Measurements from ENCODE around the gene OGT. TPM values are rescaled to one million over a fixed set of nuclear protein-coding genes. Genes with fewer than 3 reads are reported as not detected.

The OGT gene
- total and polyA plus RNA-seq, 2 donors (not counting 1 experiment from before 2014, with no cell fraction given), result 106 to 115 TPM

GRCh38 chrX:71573590-71573989 lies 40.7 kb downstream of the OGT start:
- DNase-seq (ENCODE audit: low read depth in 2 of 2), result no peak
- Histone ChIP-seq H3K27ac (ENCODE audit: insufficient read depth, low read length) (no peak overlapping the region), H4K20me1 (ENCODE audit: control insufficient read depth, extremely low read depth, insufficient read depth, low read length) (no peaks in the 10 kb centered on the region), H3K4me1 (ENCODE audit: control insufficient read depth, extremely low read depth, insufficient read depth, low read length) (no peaks in the 10 kb centered on the region), H3K36me3 (ENCODE audit: control insufficient read depth, insufficient read depth, low read length) (peaks cover 1% of the 10 kb centered on the region), H3K9ac (ENCODE audit: insufficient read depth, low read length) (no peak overlapping the region), H3K27me3 (ENCODE audit: control insufficient read depth, insufficient read depth, low read length) (no peaks in the 10 kb centered on the region), H3K4me2 (ENCODE audit: extremely low read depth, insufficient read depth, low read length) (no peak overlapping the region), H3K9me3 (ENCODE audit: control insufficient read depth, insufficient read depth, low read depth, low read length) (no peaks in the 10 kb centered on the region), H2AFZ (ENCODE audit: low read length) (no peak overlapping the region), H3K79me2 (ENCODE audit: control insufficient read depth, insufficient read depth, low read length) (no peaks in the 10 kb centered on the region), H3K4me3 (replicated peaks in 1 of 4; ENCODE audit: control extremely low read depth in 1 of 4, insufficient read depth in 1 of 4, low read depth in 3 of 4, low read length in 4 of 4) (no peak overlapping the region)
- TF ChIP-seq, protein P1, sequence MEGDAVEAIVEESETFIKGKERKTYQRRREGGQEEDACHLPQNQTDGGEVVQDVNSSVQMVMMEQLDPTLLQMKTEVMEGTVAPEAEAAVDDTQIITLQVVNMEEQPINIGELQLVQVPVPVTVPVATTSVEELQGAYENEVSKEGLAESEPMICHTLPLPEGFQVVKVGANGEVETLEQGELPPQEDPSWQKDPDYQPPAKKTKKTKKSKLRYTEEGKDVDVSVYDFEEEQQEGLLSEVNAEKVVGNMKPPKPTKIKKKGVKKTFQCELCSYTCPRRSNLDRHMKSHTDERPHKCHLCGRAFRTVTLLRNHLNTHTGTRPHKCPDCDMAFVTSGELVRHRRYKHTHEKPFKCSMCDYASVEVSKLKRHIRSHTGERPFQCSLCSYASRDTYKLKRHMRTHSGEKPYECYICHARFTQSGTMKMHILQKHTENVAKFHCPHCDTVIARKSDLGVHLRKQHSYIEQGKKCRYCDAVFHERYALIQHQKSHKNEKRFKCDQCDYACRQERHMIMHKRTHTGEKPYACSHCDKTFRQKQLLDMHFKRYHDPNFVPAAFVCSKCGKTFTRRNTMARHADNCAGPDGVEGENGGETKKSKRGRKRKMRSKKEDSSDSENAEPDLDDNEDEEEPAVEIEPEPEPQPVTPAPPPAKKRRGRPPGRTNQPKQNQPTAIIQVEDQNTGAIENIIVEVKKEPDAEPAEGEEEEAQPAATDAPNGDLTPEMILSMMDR (conservative IDR thresholded peaks at IDR 0.05 in 1 of 2, IDR thresholded peaks at IDR 0.05 in 1 of 2; ENCODE audit: low read depth in 1 of 2, low read length in 2 of 2), result no peak
- TF ChIP-seq EZH2 (IDR thresholded peaks at IDR 0.05; ENCODE audit: low read length, missing control alignments), result no peak

DNA sequence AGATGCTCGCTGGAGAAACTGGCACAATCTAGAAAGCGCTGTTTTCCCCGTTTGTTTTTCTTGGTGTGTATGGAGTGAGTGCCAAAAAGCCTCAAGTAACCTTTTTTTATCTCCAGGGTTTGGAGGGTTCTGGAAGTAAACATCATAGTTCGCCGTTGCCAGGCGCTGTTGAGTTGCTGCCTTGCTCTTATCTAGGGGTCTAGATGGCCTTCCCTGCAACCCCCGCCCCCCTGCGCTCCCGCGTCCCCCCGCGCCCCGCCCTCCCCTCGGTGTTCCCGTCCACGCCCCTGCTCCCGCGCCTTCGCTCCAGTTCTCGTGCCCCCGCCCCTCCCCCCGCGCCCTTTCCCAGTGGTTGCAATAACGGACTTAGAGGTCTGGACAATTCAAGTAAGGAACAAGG lies 44.8 kb downstream of the OGT start:
- no peak overlapping the region for H3K4me2 ChIP-seq (ENCODE audit: extremely low read depth, insufficient read depth, low read length)
- H3K4me1 ChIP-seq (ENCODE audit: control insufficient read depth, extremely low read depth, insufficient read depth, low read length), result no peaks in the 10 kb centered on the region
- no peaks in the 10 kb centered on the region for H3K9me3 ChIP-seq (ENCODE audit: control insufficient read depth, insufficient read depth, low read depth, low read length)
- no peak overlapping the region for H3K9ac ChIP-seq (ENCODE audit: insufficient read depth, low read length)
- no peaks in the 10 kb centered on the region for H3K27me3 ChIP-seq (ENCODE audit: control insufficient read depth, insufficient read depth, low read length)
- H3K27ac ChIP-seq (ENCODE audit: insufficient read depth, low read length), result no peak overlapping the region
- no peaks in the 10 kb centered on the region for H3K79me2 ChIP-seq (ENCODE audit: control insufficient read depth, insufficient read depth, low read length)
- H4K20me1 ChIP-seq (ENCODE audit: control insufficient read depth, extremely low read depth, insufficient read depth, low read length), result no peaks in the 10 kb centered on the region
- DNase-seq (ENCODE audit: low read depth in 2 of 2), result peak in 1 of 2 donors; percentile 3
- no peaks in the 10 kb centered on the region for H3K36me3 ChIP-seq (ENCODE audit: control insufficient read depth, insufficient read depth, low read length)
- H3K4me3 ChIP-seq (replicated peaks in 1 of 4; ENCODE audit: control extremely low read depth in 1 of 4, insufficient read depth in 1 of 4, low read depth in 3 of 4, low read length in 4 of 4), result no peak overlapping the region
- TF ChIP-seq, protein P1 (conservative IDR thresholded peaks at IDR 0.05 in 1 of 2, IDR thresholded peaks at IDR 0.05 in 1 of 2; ENCODE audit: low read depth in 1 of 2, low read length in 2 of 2), result no peak
- TF ChIP-seq EZH2 (IDR thresholded peaks at IDR 0.05; ENCODE audit: low read length, missing control alignments), result no peak
- no peak overlapping the region for H2AFZ ChIP-seq (ENCODE audit: low read length)

GRCh38 chrX:71578253-71579135 lies 45.6 kb downstream of the OGT start, which contains the start of gene GCNA:
Gene GCNA (plus strand): TSS chrX:71578437. CDS start chrX:71580822, 2,385 bp downstream.
- Histone ChIP-seq H3K36me3 (ENCODE audit: control insufficient read depth, insufficient read depth, low read length) (no peaks in the 10 kb centered on the region), H3K4me2 (ENCODE audit: extremely low read depth, insufficient read depth, low read length) (no peak within 1 kb of the TSS), H4K20me1 (ENCODE audit: control insufficient read depth, extremely low read depth, insufficient read depth, low read length) (no peaks in the 10 kb centered on the region), H3K27ac (ENCODE audit: insufficient read depth, low read length) (no peak within 1 kb of the TSS), H2AFZ (ENCODE audit: low read length) (no peak within 1 kb of the TSS), H3K27me3 (ENCODE audit: control insufficient read depth, insufficient read depth, low read length) (no peaks in the 10 kb centered on the region), H3K79me2 (ENCODE audit: control insufficient read depth, insufficient read depth, low read length) (no peaks in the 10 kb centered on the region), H3K4me3 (replicated peaks in 1 of 4; ENCODE audit: control extremely low read depth in 1 of 4, insufficient read depth in 1 of 4, low read depth in 3 of 4, low read length in 4 of 4) (no peak within 1 kb of the TSS), H3K9me3 (ENCODE audit: control insufficient read depth, insufficient read depth, low read depth, low read length) (no peaks in the 10 kb centered on the region), H3K9ac (ENCODE audit: insufficient read depth, low read length) (no peak within 1 kb of the TSS), H3K4me1 (ENCODE audit: control insufficient read depth, extremely low read depth, insufficient read depth, low read length) (no peaks in the 10 kb centered on the region)
- TF ChIP-seq, protein P1 (conservative IDR thresholded peaks at IDR 0.05 in 1 of 2, IDR thresholded peaks at IDR 0.05 in 1 of 2; ENCODE audit: low read depth in 1 of 2, low read length in 2 of 2), result no peak
- TF ChIP-seq EZH2 (IDR thresholded peaks at IDR 0.05; ENCODE audit: low read length, missing control alignments), result no peak
- DNase-seq (ENCODE audit: low read depth in 2 of 2), result no peak
